ENCODE data around the gene RASAL3. TPM values are rescaled to one million over a fixed set of nuclear protein-coding genes. Genes with fewer than 3 reads are reported as not detected.

RASAL3 gene
- total RNA-seq, 1 donor from 2014 or later = not detected

GRCh38 chr19:15448044-15448777 is 16.1 kb downstream of the RASAL3 start:
- no peak for TF ChIP-seq CTCF (IDR thresholded peaks at IDR 0.05; ENCODE audit: insufficient read depth, low read length, poor library complexity, severe bottlenecking)
- Histone ChIP-seq H3K36me3 (ENCODE audit: control insufficient read depth, insufficient read depth, low read length) (no peaks in the 10 kb centered on the region), H3K27me3 (ENCODE audit: control insufficient read depth, insufficient read depth, low read length) (peaks cover 2% of the 10 kb centered on the region), H3K4me3 (ENCODE audit: low read depth, low read length) (no peak overlapping the region)
- no peak for DNase-seq (ENCODE audit: low read depth)

- no peak for DNase-seq (ENCODE audit: low read depth)
- H3K36me3 ChIP-seq (ENCODE audit: control insufficient read depth, insufficient read depth, low read length) = no peaks in the 10 kb centered on the region
Measured at GRCh38 chr19:15447057-15447456, 17.3 kb downstream of the RASAL3 start.

DNA sequence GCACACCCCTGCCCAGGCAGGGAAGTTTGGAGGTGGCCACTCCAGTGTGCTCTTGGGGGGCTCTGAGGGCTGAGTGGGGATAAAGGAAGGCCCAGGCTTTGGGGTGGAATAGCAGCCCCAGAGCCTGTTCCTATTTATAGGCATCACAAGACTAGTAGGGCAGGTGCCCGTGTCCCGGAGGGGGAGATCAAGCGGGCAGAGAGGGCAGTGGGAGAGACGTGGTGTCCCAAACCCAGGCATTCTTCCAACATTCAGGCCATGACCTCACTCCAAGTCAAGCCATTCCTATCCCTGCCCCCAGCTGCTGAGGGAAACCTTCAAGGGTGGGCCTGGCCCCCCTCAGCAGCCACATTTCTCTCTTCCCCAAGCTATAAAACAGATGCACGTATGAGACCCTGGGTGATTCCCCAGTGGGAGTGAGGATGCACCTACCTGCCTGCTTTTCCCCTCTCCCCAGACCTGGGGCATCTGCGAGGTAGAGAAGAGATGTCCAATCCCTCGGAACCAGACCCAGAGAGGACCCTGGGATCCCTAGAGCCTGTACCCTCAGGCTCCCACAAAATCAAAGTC is 18.5 kb downstream of the RASAL3 start:
- DNase-seq (ENCODE audit: low read depth) = no peak
- no peaks in the 10 kb centered on the region for H3K36me3 ChIP-seq (ENCODE audit: control insufficient read depth, insufficient read depth, low read length)
- no peaks in the 10 kb centered on the region for H3K27me3 ChIP-seq (ENCODE audit: control insufficient read depth, insufficient read depth, low read length)
- no peak overlapping the region for H3K4me3 ChIP-seq (ENCODE audit: low read depth, low read length)
- TF ChIP-seq CTCF (IDR thresholded peaks at IDR 0.05; ENCODE audit: insufficient read depth, low read length, poor library complexity, severe bottlenecking) = no peak

More at GRCh38 chr19:15447057-15447456, 17.3 kb downstream of the RASAL3 start:
- no peak for TF ChIP-seq CTCF (IDR thresholded peaks at IDR 0.05; ENCODE audit: insufficient read depth, low read length, poor library complexity, severe bottlenecking)
- no peaks in the 10 kb centered on the region for H3K27me3 ChIP-seq (ENCODE audit: control insufficient read depth, insufficient read depth, low read length)
- no peak overlapping the region for H3K4me3 ChIP-seq (ENCODE audit: low read depth, low read length)

DNA sequence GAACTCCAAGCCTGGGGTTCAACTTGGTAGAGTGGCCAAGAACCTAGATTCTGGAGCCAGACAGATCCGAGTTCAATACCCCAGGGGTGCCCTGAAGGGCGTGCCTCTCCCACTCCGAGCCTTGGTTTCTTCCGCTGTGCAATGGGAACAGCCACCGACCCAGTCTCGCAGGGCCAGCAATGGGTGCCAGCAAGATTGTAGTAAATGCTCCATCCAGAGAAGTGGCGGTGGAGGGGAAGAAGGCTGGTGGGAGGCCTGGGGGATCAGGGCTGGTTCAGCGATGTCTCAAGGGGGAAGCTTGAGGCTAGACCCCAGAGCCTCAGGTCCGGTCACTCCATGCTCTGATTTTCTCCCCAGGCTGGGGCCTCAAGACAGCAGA is 19.1 kb downstream of the RASAL3 start:
- H3K4me3 ChIP-seq (ENCODE audit: low read depth, low read length) = no peak overlapping the region
- H3K36me3 ChIP-seq (ENCODE audit: control insufficient read depth, insufficient read depth, low read length) = no peaks in the 10 kb centered on the region
- DNase-seq (ENCODE audit: low read depth) = no peak
- TF ChIP-seq CTCF (IDR thresholded peaks at IDR 0.05; ENCODE audit: insufficient read depth, low read length, poor library complexity, severe bottlenecking) = no peak
- H3K27me3 ChIP-seq (ENCODE audit: control insufficient read depth, insufficient read depth, low read length) = no peaks in the 10 kb centered on the region

GRCh38 chr19:15444505-15445226 is 19.7 kb downstream of the RASAL3 start:
- no peak for TF ChIP-seq CTCF (IDR thresholded peaks at IDR 0.05; ENCODE audit: insufficient read depth, low read length, poor library complexity, severe bottlenecking)
- DNase-seq (ENCODE audit: low read depth) = no peak
- H3K4me3 ChIP-seq (ENCODE audit: low read depth, low read length) = no peak overlapping the region
- no peaks in the 10 kb centered on the region for H3K36me3 ChIP-seq (ENCODE audit: control insufficient read depth, insufficient read depth, low read length)
- H3K27me3 ChIP-seq (ENCODE audit: control insufficient read depth, insufficient read depth, low read length) = no peaks in the 10 kb centered on the region

Measured in kidney epithelial cell (primary cell).